GM19467 (cell line): Measurements from ENCODE around the gene ALDH3B2.
"Not testable (repeated sequence)": the region's sequence is repeated elsewhere in the genome, so short reads cannot be mapped to it uniquely, and the experiment has no call there.

Experiments used
- ATAC-seq: cut with Tn5 transposase; IDR thresholded peaks from one replicate; pipeline ENCODE4 v1.9.1; 2021; ENCODE audit warnings: mild to moderate bottlenecking, moderate library complexity; ENCODE audit not compliant: unreplicated experiment

The ALDH3B2 gene

DNA sequence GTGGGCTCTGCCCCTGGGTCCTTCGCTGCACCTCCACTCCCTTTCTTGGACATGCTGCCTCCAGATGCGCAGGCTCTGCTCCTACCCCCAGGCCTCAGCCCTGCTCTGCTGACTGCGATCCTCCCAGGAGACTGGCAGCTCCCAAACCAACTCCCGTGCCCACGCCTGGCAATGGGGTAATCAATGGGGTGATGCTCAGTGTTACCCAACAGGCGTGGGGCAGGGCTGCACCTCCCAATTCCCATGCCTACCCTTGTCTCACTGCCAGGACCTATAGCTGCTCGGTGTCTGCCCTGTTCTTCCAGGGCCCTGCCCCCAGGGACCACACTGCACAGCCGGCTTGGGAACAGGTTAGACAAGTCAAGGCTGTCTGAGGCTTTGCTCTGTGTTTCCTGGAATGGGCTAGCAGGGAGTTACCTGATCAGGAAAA lies at the start of gene ALDH3B2:
TSS of gene ALDH3B2 (minus strand) at position 182 of the 430 bp plus-strand sequence. CDS start 7,688 bp downstream, outside the sequence.
- no peak for ATAC-seq

DNA sequence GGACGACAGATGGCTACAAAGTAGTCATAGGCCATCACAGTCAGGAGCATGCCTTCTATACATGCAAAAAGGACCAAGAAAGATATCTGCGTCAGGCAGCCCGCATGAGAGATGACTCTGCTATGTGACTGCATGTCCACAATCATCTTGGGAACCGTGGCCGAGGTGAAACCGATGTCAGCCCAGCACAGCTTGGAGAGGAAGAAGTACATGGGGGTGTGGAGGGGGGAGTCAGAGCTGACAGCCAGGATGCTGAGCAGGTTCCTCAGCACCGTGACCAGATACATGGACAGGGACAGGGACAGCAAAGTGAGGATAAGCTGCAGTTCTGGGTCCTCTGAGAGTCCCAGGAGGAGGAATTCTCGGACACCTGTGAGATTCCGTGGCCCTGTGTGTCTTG lies 48.6 kb upstream of the ALDH3B2 start:
- ATAC-seq, result not testable (repeated sequence)

GRCh38 chr11:67716226-67716625 lies 41.8 kb upstream of the ALDH3B2 start:
- not testable (repeated sequence) for ATAC-seq

- not testable (repeated sequence) for ATAC-seq
These were observed 41.4 kb upstream of the ALDH3B2 start for GRCh38 chr11:67715801-67716200.

- ATAC-seq, result not testable (repeated sequence)
These were observed 39.6 kb upstream of the ALDH3B2 start for GRCh38 chr11:67713892-67714509.

DNA sequence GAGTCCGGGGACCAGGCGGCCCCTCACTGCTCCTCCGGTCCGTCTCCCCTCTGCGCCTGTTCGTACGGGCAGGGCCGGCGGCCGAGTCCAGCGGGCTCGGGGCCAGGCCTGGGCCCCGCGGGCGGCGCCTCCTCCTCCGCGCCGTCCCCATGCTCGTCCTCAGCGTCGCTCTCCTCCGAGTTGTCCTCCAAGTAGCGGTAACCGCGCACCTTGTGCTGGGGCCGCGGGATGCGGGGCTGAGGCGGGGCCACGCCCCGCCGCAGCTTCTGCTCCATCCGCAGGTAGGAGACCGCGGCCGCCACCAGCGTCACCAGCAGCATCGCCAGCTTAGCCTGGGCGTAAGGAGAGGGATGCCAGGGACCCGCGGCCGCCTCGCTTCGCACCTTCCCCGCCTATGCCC lies 37.3 kb upstream of the ALDH3B2 start:
- ATAC-seq, result not testable (repeated sequence)

- ATAC-seq, result not testable (repeated sequence)
These were observed 36.8 kb upstream of the ALDH3B2 start for GRCh38 chr11:67711212-67711611.

DNA sequence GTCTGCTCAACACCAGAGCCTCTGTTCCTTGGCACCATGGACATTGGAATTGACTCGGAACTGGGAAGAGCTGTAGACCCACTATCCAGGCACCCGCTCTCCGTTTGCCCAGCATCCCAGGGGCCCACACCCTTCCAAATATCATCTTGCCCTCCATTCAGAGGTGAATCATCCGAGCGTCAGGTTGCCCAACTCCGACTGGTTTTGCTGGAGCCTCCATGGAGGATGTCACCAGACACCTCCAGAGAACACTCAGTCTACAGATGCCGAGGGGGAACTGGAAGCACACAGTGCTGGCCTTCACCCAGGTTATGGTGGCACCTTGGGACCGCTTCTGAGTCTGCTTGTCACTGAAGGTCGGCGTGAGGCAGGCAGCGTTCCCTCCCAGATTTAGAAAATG lies 35.4 kb upstream of the ALDH3B2 start:
- ATAC-seq, result not testable (repeated sequence)

DNA sequence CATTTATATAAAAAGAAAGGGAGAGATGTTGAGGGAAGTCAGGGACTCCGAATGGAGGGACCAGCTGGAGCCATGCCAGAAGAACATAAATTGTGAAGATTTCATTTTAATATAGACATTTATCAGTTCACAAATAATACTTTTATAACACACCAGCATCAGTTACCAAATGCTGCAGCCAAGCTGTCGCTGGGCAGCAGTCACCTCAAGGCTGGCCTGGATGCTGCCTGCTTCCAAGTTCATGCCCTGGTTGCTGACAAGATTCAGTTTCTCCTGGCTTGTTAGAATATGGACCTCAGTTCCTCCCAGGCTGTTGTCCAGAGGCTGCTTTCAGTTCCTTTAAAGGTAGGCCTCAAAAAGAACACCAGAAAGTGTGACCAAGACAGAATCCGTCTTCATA lies 30.8 kb upstream of the ALDH3B2 start:
- ATAC-seq, result no peak

GRCh38 chr11:67704524-67704923 lies 30.1 kb upstream of the ALDH3B2 start:
- ATAC-seq, result no peak

DNA sequence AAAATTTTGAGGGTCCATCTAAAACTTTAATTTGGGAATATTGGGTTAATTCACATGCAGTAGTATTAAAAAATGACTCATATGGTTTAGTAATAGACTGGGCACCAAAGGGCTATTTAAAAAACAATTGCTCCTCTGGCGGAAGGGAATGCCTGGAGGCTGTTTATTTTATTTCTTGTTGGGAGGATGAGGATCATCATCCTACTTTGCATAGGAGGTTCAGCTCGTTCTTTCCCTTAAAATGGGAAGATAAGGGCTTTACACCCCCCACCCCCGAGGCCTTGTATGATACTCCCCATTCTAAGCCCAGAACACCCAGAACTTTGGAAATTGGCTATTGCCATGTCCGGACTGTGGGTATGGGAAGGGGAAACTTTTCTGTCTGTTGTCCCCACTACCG lies 29.3 kb upstream of the ALDH3B2 start:
- not testable (repeated sequence) for ATAC-seq

DNA sequence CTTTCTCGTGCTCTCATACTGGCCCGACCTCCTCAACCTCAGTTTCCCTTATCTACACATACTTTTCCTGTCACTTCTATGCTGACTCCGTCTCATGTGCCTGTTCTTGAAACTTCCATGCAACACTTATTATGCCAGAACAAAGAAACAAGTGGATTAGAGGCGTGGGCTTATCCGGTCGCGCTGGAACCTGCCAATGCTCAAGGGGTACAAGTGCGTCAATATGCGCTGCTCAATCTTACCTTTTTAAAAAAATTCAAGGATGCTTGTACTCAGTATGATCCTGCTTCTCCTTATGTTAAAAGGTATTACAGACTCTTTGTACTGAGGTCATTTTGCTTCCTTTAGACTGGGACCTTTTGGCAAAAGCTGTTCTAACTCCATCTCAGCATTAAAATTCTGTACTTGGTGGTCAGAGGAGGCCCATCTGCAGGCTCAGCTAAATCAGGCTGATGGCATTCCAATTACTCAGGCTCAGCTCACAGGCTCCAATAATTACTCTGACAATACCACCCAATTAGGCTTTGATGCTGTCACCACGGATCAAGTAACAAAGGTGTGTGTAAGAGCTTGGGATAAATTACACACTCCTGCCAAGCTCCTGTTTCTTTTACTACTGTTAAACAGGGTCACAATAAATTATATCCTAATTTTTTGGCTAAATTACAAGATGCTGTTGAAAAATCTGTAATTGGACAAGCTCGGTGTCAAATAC lies 26.3 kb upstream of the ALDH3B2 start:
- no peak for ATAC-seq

GRCh38 chr11:67700141-67700540 lies 25.7 kb upstream of the ALDH3B2 start:
- no peak for ATAC-seq

- no peak for ATAC-seq
These were observed 25.1 kb upstream of the ALDH3B2 start for GRCh38 chr11:67699521-67699920.

DNA sequence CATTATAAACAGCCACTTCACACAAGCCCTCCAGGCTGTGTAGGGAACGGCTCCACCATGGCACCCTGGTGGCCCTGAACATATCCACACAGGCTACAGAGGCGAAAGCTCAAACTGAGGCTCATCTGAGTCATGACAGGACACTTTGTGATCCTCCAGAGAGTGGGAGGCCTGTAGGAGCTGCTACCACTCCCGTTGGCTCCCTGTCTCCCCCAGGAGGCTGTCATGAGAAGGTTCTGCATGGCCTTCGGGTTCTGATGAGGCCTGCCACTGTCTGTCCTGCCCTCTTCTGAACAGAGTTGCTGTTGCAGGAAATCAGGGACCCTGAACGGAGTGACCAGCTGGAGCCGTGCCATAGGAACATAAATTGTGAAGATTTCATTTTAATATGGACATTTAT lies 23.8 kb upstream of the ALDH3B2 start:
- no peak for ATAC-seq

GRCh38 chr11:67697846-67698245 lies 23.4 kb upstream of the ALDH3B2 start:
- ATAC-seq, result no peak

DNA sequence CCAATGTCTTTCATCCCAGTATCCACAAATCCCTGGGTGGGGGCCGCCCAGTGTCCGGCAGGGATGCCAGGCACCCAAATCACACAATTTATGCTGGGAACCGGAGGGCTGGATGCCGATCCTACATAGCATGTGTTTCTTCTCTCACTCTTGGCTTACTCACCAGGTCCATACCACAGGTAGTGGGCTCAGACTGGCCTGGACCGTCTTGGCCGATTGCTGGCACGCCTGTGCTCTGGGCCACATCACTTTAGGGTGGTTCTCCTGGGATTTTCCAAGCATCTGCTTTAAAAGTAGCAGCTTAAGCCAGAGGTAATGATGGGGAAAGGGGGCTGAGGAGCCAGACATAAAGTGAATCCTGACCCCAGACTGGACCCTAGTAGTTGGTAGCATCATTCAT lies 22.6 kb upstream of the ALDH3B2 start:
- ATAC-seq, result no peak

DNA sequence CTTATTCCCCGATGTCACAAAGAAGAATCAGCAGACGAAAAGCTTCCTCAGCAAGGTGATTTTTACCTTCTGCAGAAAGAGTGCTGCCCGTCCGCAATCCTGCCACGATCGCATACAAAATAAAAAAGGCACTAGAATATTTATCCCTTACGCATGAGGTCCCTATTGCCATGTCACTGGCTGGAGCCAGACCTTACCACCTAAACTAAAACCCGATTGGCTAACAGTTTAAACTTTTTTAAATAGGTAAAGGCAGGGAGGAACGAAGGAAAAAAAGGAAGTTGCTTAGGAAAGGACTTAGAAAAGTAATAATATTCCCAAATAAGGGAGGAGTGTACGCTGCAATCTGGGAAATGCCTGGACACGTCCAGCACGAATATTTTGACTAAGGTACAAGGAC lies 21.2 kb upstream of the ALDH3B2 start:
- no peak for ATAC-seq

DNA sequence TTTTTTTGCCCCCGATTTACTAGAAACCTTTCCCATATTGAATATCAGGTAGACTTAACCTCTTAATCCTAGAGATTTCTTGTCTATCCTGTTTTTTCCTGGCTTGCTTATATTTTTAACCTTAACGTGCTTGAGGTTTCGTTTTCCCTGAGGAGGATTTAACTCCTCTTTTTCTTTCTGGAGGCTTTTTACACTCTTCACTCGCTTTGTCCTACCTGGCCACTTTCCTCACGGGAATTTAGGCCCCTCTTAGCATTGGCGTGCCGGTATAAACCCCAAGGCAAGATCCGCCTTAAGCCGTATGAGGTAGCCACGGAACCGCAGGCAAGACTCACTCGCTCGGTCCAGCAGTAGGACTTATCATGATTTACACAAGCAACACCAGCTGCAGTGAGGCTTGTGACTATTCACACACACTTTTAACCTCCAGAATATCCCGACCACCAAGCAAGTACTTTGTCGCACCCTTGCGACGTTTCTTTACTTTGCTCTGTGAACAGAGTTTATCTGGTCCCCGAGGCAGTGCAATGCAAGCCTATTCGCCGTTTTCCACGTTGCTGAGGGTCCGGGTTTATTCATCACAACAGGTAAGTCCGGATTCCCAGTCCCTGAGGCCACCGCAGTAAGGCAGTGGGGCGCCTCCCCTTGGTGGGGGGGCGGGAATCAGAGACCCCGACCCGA lies 20.6 kb upstream of the ALDH3B2 start:
- ATAC-seq, result no peak

DNA sequence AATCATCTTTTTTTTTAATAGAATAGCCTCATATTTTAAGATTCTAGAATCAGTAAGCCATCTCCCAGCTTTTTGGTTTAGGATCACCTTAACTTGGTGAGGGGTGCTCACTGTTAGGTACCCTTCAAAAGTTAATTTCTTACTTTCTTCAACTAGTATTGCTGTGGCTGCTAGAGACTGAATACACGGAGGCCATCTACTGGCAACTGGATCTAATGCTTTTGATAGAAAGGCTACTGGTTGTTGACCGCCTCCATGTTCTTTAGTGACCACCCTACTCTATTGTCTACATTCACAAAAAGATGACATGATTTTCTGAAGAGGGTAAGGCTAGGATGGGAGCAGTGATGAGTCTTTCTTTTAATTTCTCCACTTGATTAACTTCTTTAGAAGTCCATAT lies 16.7 kb upstream of the ALDH3B2 start:
- ATAC-seq, result no peak

DNA sequence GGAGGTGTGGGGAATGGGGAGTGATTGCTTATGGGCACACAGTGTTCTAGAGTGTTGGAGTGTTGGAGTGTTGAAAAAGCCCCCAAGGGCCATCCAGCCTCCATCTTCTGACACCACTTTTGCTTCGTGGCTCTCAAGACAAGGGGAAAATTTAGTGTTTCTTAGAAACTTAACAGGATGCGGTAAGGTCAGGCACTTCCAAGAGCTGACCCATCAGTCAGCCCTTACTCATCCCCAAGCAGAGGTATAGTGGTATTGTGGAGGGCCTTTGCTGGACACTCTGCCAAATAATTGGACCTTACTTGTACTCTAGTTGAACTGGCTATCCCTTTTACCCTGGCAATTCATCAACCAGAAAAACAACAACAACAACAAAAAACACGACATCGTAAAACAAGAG lies 14.8 kb upstream of the ALDH3B2 start:
- no peak for ATAC-seq

- no peak for ATAC-seq
These were observed 13.6 kb upstream of the ALDH3B2 start for GRCh38 chr11:67687986-67688385.
